COR-L47 (cell line): Measurements from ENCODE around the gene MAN1B1.
"Not testable (repeated sequence)": the region's sequence is repeated elsewhere in the genome, so short reads cannot be mapped to it uniquely, and the experiment has no call there.

ENCODE experiments used
- DNase-seq: peaks from one replicate; lab custom pipeline; 2025; lab: John Stamatoyannopoulos, UW

The MAN1B1 gene

DNA sequence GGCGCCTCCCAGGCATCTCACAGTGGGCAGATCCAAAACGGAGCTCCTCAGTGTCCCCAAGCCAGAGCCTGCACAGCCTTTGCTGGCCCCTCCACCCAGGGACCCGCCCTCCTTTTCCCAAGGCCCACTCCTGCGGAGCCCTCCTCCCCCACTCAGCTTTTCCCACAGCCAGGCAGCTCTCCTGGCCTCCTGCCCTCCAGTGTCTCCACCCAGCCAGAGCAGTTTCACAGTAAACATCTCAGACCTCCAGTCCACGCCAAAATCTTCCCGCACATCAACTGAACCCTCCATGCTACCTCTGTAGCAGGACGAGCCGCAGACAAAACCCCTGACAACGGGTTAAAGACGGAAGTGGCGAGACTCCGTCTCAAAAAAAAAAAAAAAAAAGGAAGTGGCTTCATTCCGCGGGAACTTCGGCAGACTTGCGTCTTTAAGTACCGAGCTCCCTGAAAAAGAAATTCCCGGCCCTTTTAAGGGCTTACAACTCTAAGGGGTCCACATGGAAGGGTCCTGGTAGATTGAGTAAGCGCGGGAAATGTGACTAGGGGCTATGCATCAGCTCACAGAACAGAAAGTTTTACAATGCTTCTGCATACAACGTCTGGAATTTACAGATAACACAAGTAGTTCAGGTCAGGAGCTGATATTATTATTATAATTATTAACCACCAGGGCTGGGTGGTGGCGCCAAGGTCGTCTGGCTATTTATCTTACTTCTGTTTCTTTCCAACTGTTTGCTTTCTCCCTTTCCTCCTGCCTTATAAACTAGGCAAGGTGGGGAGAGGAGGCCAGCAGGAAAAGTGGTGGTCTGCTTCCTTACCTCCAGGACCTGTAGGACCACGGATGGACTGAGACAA is 40.7 kb downstream of the MAN1B1 start:
- DNase-seq, result no peak

DNA sequence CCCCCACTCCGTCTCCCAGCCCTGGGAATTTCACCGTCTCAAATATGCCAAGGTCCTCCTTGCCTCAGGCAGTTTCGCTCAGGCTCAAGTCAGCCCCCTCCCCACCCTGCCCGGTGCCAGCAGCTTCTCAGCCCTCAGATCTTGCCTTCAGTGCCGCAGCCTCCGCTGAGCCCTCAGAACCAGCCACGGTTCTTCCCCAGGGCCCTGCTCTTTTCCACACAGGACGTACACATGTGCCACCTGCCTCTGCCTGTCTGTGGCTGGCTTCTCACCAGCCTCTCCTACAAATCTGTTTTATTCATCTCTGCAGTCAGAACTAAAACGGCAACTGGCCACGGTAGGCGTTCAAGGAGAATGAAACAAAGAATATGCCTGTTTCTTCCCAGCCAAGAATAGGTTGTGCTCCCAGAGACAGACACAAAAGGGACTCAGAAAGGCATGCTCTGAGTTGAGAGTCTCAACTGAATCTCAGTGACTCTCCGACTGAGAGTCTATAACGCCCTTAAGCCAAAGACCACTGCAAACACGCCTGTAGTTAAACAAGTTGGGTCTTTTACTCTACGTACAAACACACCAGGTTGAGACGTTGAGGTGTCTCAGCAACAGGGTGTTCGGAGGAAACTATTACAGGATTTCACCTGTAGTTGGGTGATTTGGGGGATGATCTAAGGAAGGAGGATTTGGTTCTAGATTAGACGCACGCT is 41.5 kb downstream of the MAN1B1 start:
- DNase-seq, result no peak

DNA sequence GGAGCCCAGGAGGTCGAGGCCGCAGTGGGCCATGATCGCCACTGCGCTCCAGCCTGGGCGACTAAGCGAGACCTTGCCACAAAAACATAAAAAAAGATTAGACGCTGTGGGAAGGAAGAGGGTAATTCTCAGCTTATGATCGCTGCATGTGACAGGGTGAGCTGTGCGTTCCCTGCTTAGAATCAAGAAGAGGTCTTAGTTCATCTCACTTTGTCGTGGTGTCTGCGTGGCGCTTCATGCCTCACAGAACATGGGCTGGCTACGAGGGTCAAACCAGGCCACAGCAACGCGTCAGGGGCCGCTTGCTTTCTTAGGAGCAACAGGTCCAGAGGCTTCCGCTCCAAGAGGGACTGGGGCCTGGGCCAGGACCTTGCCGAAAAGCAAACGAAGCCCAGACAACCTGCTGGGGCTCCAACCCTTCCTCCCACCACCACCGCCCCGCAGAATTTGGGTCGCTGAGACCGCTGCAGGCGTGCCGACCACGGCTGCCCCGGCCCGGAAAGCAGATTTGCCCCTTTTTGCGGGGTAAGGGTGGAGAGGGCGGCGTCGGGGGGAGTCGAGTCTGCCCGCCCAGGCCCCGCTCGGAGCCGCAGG is 42.2 kb downstream of the MAN1B1 start:
- no peak for DNase-seq

DNA sequence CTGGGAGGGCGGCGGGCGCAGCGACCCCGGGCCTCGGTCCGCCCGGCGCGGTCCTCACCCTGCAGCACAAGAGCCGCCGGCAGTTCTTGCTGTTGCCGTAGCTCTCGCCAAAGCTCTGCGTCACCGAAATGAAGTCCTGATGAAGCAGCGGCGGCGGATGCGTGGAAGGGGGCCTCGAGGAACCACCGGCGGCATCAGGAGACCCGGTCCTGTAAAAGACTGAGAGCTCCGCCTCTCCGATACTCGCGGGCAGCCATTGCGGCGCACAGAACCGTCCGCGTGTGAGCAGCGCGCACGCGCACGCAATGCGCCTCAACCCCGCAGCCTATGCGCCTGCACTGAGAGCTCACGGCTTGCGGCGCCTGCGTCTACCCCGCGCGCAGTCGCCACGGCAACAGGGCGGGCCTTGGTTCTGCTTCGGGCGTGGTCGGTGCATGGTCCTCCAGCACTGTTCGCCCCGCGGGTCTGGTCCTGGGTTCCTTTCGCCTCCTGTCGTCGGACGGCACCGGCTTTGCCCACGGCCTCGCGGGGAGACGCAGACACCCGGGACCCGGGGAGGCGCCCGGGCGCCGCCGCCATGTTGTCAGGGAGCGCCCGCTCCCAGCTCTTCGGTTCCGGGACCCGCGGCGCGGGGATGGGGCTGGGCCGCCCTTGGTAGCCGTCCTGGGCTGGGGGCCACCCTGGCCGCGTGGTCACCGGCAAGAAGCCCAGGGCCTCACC is 42.8 kb downstream of the MAN1B1 start:
- peak; percentile 92 for DNase-seq

DNA sequence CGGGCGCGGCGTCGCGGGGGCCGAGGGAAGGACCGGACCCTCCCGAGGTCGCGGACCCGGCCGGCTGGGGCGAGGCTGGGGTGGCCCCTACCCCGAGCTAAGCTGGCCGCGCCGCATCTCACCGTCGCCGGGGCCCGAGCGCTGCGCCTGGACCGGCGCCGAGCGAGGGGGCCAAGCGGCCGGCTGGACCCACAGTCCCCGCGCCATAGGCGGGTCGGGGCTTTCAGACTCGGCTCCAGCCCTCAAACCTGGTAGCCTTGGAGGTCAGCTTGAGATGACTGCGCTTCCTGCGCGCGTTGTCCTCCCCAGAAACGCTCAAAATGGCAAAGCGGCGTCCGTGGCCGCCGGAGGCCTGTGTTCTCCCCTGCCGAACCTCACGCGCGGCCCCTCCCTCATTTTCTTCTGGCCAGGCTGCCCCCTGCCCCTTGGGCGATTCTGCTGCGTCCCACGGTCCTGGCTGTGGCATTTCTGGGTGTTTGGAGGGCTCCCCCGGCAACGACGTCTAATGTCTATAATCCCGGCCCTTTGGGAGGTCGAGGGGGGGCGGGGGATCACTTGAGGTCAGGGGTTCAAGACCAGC is 43.5 kb downstream of the MAN1B1 start:
- DNase-seq, result no peak

DNA sequence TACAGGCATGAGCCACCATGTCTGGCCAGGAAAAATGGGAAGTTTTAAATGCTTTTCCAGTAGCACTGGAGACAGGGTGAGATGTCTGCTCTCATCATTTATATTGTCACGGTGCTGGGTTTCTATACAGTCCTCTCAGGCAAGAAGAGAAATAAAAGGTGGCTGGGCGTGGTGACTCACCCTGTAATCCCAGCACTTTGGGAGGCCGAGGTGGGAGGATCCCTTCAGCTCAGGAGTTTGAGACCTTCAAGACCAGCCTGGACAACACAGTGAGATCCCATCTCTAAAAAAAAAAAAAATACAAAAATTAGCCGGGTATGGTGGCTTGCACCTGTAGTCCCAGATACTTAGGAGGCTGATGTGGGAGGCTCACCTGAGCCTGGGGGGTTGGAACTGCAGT is 47.4 kb downstream of the MAN1B1 start:
- no peak for DNase-seq

DNA sequence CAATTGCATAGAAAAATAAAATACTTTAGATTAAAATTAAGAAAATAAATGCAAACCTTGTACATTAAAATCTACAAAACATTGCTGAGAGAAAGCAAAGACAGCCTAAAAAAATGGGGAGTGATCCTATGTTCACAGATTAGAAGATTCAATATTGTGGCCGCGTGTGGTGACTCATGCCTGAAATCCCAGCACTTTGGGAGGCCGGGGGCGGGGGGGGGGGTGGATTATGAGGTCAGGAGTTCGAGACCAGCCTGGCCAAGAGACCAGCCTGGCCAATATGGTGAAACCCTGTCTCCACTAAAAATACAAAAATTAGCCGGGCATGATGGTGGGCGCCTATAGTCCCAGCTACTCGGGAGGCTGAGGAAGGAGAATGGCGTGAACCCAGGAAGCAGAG is 48.4 kb downstream of the MAN1B1 start:
- DNase-seq, result not testable (repeated sequence)

DNA sequence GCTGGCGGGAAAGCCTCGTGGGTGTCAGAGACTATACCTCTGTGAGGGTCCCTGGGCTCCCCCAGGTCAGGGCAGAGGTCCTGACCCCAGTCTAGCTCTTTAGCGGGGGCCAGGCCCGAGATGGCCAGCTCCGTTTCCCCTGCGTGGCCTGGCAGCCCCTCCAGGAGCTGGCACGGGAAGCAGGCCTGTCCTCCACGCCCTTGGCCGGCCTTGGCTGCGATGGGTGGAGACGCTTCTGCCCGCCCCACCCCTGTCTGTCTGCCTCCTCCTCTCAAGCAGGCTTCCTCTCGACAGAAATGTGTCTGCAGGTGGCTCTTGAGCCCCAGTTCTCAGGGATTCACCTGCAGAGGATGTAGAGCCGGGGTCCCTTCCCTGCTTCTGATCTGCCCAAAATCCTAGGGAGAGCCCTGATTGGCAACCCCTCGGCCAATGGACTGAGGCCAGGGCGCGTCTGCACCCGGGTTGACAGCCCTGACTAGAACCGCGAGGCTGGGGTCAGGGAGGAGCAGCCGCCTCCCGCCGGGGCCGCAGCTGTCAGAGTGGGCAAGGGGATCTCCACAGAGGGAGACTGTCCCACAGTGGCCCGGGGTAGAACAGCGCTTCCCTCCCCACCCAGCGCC is 49.6 kb downstream of the MAN1B1 start:
- DNase-seq, result no peak

DNA sequence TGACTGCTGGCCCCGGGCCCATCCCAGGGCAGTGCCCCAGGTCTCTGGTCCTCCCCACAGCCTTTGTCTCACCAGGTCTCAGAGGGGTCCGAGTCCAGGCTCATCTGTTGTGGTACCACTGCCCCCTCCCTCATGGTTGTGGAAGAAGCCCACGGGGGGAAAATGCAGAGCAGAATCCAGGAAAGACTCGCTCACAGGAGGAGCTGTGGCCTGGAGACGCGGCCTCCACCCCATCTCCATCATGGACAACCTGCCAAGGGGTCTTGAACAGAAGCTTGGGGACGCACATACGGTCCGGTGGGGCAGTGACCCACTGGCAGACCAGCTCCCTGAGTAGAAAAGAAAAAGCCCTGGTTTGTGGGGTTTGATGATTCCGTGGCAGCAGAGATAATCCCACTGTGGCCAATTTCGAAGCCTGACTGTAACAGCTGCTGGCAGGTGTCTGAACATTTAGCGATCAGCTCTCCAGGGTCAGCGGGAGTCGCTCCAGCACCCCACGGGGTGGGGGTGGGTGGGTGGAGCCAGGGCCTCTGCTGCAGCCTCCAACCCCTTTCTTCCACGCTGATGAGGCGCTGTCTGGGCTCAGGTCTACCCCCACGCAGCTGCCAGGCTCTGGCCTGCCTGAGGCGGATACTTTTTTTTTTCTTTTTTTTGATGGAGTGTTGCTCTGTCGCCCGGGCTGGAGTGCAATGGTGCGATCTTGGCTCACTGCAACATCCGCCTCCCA is 50.3 kb downstream of the MAN1B1 start:
- no peak for DNase-seq

DNA sequence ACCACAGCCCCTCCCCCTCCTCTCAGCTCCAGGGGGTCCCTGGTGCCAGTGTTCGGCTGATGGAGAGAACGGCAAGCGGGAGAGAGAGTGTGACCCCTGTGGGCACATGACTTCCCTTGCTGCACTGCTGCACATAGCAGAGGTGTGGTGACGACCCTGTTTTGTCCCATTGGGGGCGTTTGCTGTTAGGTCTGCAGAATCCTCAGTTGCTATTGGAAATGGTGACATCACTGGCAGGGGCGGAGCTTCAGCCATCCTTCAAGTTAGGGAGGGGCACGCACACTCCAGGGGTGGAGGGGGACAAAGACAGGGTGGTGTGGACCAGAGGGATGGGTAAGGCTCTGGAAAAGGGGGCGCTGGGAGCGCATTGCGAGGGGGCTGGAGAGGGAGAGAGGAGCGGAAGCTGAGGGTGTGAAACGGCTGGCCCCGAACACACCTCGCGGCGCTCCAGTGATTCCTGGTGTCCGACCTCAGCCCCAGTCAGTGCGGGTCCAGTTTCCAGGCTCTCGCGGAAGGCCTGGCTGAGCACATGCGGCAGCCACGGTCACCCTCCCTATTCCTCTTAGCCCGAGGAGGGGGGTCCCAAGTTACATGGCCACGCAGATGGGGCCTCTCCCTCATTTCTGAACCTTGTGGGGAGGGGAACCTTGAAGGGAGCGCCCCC is 51.4 kb downstream of the MAN1B1 start:
- DNase-seq, result peak; percentile 39

DNA sequence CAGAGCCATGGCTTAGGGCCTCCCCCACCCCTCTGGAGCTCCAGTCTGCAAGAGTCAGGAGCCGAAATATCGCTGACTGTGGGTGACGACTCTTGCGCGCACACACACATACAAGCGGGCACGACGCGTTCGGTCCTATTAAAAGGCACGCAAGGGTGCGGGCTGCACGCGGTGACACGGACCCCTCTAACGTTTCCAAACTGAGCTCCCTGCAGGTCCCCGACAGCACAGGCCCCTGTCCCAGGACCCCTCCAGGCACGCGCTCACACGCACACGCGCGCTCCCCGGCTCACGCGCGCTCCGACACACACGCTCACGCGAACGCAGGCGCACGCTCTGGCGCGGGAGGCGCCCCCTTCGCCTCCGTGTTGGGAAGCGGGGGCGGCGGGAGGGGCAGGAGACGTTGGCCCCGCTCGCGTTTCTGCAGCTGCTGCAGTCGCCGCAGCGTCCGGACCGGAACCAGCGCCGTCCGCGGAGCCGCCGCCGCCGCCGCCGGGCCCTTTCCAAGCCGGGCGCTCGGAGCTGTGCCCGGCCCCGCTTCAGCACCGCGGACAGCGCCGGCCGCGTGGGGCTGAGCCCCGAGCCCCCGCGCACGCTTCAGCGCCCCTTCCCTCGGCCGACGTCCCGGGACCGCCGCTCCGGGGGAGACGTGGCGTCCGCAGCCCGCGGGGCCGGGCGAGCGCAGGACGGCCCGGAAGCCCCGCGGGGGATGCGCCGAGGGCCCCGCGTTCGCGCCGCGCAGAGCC is 52.1 kb downstream of the MAN1B1 start, which contains the start of gene GRIN1:
Gene GRIN1 (plus strand): TSS at position 433 of the 746 bp plus-strand sequence. CDS start 333 bp downstream, outside the sequence.
- DNase-seq, result no peak

DNA sequence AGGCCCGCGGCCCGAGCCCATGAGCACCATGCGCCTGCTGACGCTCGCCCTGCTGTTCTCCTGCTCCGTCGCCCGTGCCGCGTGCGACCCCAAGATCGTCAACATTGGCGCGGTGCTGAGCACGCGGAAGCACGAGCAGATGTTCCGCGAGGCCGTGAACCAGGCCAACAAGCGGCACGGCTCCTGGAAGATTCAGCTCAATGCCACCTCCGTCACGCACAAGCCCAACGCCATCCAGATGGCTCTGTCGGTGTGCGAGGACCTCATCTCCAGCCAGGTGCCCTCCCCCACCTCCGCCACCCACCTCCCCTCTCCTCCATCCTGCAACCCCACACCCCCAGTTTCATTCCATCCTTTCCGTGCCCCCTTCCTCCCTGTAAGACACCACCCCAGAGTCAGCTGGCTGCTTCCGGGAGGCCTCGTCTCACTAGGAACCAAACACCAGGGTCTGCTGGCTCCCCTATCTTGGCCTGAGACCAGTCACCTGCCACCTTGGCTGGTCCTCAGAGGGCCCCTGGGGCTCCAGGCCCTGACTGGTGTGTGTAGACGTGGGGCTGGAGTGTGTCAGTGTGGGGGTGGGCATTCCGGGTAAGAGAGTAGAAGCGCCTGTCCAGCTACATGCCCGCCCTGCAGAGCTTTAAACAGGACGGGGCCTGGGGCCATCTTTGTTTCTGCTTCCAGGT is 52.8 kb downstream of the MAN1B1 start:
- no peak for DNase-seq

DNA sequence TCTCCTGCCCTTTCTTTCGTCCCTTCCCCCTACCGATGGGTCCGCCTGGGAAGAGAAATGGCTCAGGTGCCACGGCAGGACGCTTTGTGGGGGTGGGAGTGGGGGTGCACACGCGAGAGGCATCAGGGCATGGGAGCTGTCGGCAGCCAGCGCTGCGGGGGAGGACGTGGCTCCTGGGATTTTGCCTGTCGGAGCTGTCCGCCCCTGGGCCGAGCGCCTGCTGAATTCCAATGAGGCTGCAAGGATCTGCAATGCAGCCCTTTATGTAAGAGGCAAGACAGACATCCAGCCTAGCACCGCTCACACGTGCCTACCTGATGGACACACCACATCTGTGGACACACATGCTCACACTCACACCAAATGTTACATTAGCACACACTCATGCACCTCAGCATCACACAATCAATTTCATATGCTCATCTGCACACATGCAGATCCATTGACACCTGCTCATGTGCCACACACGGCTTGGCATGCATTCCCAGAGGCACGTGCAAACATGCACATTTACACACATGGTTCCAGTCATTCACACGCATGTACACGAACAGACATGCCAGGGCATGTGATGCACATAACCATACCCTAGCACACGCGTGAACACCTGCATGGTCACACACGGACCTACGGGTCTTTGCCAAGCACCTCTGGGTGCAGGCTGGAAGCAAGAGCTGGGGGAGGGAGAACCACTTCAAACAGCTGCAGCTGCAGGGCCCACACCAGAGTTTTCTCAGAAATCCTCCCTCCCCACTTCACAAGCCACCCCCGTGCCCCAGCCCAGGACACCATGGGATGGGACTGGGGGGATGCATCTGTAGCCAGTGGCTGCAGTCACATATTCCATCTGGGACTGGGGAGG is 53.6 kb downstream of the MAN1B1 start:
- no peak for DNase-seq

DNA sequence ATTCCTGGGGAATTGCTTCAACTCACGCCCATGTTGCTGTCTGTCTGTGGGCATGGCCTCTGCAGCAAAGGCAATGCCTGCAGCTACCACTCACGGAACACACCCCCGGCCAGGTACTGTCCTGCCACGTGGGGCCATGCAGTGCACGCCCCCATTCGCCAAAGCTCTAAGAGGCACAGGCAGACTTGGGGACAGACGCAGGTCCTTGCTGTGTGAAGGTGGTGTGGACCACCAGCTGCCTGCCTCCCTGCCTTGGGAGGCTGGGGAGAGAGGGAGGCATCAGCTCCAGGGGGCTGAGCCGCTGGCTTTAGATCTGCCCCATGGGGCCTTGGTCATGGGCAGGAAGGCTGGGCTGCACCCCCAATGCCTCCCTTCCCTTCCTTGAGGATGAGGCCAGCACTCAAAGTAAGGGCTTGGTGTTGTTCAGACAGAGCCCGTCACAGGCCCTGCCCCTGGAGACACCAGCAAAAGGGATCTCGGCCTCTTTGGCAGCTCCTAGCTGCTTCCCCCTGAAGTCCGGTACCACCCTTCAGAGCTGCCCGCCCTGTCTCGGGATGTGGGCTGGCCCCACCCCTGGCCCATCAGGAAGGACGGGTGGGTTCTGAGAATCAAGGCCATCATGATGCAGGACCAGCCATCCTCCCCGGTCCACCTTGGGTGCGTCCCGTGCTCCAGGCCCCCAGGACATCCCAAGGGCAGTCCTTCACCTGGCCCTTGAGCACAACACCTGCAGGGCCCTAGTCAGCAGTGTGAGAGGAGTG is 54.4 kb downstream of the MAN1B1 start:
- DNase-seq, result no peak

DNA sequence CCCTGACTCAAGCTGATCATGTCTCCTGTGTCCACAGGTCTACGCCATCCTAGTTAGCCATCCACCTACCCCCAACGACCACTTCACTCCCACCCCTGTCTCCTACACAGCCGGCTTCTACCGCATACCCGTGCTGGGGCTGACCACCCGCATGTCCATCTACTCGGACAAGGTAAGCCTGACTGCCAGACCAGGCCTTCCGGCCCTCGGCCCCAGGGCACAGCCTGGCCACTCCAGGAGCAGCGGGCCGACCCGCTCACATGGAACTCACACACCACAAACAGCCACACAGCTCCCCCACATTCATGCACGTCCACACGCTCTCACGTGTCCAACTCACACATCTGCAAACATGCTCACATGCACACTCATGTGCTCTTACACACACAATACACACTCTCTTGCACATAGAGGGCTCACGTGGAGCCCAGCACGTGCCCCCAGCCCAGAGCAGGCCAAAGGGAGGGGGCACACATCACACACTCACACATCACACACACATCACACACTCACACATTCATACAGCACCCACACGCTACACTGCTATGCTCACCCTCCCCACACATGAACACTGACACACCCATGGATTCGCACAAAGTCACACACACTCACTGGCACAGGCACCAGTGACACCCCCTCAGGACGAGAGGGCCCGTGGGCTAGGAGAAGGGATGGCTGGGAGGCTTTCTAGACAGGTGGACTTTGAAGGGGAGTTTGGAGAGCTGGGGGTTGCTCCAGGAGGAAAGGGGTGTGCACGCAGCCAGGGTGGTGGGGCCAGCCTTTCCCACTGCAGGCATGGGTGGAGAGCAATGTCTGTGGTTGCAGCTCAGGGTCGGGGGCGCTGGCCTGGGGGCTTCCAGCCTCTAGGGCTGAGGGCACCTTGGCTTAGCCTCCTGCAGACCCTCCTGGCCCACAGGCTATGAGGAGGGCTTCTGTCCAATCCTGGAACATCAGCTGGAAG is 55.5 kb downstream of the MAN1B1 start:
- no peak for DNase-seq

DNA sequence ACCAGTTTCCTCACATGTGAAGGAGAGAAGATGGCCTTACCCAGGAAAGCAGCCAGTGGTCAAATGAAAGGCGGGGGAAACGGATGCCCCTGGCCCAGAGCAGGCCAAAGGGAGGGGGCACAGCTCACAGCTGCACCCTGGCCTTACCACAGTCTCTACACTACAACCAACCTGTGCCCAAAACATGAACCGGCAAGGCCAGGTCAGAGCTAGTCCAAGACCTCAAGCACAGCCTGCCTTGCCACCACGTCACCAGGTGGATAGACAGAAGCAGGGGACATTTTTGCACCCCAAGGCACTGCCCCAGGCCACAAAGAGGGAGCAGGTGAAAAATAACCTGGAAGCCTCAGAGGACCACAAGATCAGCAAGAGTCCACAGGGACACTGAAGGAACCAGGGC is 56.7 kb downstream of the MAN1B1 start:
- no peak for DNase-seq
